SK-N-SH treated with all-trans-retinoic acid at 6 μM for 48 hours (cell line): ENCODE data around the gene ITGAV.

Experiments
- ARNTL ChIP-seq: fragments of 450-650 bp; formaldehyde crosslinking; IDR thresholded peaks from 2 replicates; pipeline ENCODE4 v1.5.0; 2020; ENCODE audit warnings: low read depth, mild to moderate bottlenecking, moderate library complexity, borderline replicate concordance
- BACH2 ChIP-seq: fragments of 250-450 bp; sonication (Bioruptor Pico); IDR thresholded peaks from 2 replicates; pipeline ENCODE4 v1.9.0; 2021; ENCODE audit warnings: mild to moderate bottlenecking, borderline replicate concordance
- CSRNP3 ChIP-seq: fragments of 250-450 bp; sonication (Bioruptor Pico); IDR thresholded peaks from 2 replicates; pipeline ENCODE4 v1.5.1; 2021; ENCODE audit warnings: mild to moderate bottlenecking, moderate library complexity
- ESRRG ChIP-seq: fragments of 250-450 bp; sonication (Bioruptor Pico); IDR thresholded peaks from 2 replicates; pipeline ENCODE4 v1.6.1; 2021; ENCODE audit warnings: mild to moderate bottlenecking
- GLIS3 ChIP-seq: fragments of 250-450 bp; sonication (Bioruptor Pico); IDR thresholded peaks from 2 replicates; pipeline ENCODE4 v1.5.0; 2020; ENCODE audit warnings: mild to moderate bottlenecking, moderate library complexity
- ISL1 ChIP-seq: fragments of 250-450 bp; sonication (Bioruptor Pico); IDR thresholded peaks from 2 replicates; pipeline ENCODE4 v2.1.2; 2022; ENCODE audit warnings: mild to moderate bottlenecking, moderate library complexity
- PATZ1 ChIP-seq: fragments of 250-450 bp; sonication (Bioruptor Pico); IDR thresholded peaks from 2 replicates; pipeline ENCODE4 v1.8.0; 2020; ENCODE audit warnings: mild to moderate bottlenecking, moderate library complexity, borderline replicate concordance
- POU6F1 ChIP-seq: fragments of 250-450 bp; sonication (Bioruptor Pico); IDR thresholded peaks from 2 replicates; pipeline ENCODE4 v1.8.0; 2021; ENCODE audit warnings: low read depth, mild to moderate bottlenecking, moderate library complexity, borderline replicate concordance
- TOX ChIP-seq: fragments of 250-450 bp; sonication (Bioruptor Pico); IDR thresholded peaks from 2 replicates; pipeline ENCODE4 v1.8.0; 2021; ENCODE audit warnings: mild to moderate bottlenecking, moderate library complexity, borderline replicate concordance
- TSHZ2 ChIP-seq: fragments of 250-450 bp; sonication (Bioruptor Pico); IDR thresholded peaks from 2 replicates; pipeline ENCODE4 v1.5.0; 2020; ENCODE audit warnings: mild to moderate bottlenecking, moderate library complexity
- ZC3H10 ChIP-seq: fragments of 250-450 bp; sonication (Bioruptor Pico); IDR thresholded peaks from 2 replicates; pipeline ENCODE4 v1.5.1; 2021; ENCODE audit warnings: mild to moderate bottlenecking, moderate library complexity

- TF ChIP-seq PATZ1: no peak
- TF ChIP-seq TSHZ2: no peak
- no peak for TF ChIP-seq POU6F1 (CRISPR knock-in tag)
- no peak for TF ChIP-seq CSRNP3 (CRISPR knock-in tag)
- no peak for TF ChIP-seq TOX (CRISPR knock-in tag)
- TF ChIP-seq ISL1 (CRISPR knock-in tag): no peak
- TF ChIP-seq ESRRG (CRISPR knock-in tag): no peak
- no peak for TF ChIP-seq GLIS3 (CRISPR knock-in tag)
- TF ChIP-seq ZC3H10: no peak
- no peak for TF ChIP-seq BACH2 (CRISPR knock-in tag)
- no peak for TF ChIP-seq ARNTL
Observed at GRCh38 chr2:186562209-186562578, 27.7 kb upstream of the ITGAV start.
